Trophoblast cell (in vitro differentiated cells and primary cell): ENCODE results near the gene RASAL3.
"Not testable (repeated sequence)": the region's sequence is repeated elsewhere in the genome, so short reads cannot be mapped to it uniquely, and the experiment has no call there.

Source experiments
- DNase-seq, 2 donors: peaks; one replicate each; pipeline ENCODE4 v3.0.0-alpha.2; 2016
- H2AFZ ChIP-seq: 2 replicates; pipeline ENCODE4 v1.6.1; 2013; ENCODE audit warnings: low read length, moderate library complexity, mild to moderate bottlenecking; ENCODE audit not compliant: insufficient read depth, poor library complexity
- H2AK5ac ChIP-seq: 2 replicates; pipeline ENCODE4 v1.6.1; 2013; ENCODE audit warnings: mild to moderate bottlenecking, low read length
- H2BK120ac ChIP-seq: 2 replicates; pipeline ENCODE4 v1.6.1; 2013; ENCODE audit warnings: low read length, mild to moderate bottlenecking, moderate library complexity; ENCODE audit not compliant: insufficient read depth, poor library complexity
- H2BK12ac ChIP-seq: 2 replicates; pipeline ENCODE4 v1.6.1; 2013; ENCODE audit warnings: mild to moderate bottlenecking, low read length, moderate library complexity
- H2BK5ac ChIP-seq: 2 replicates; pipeline ENCODE4 v1.6.1; 2013; ENCODE audit warnings: low read length, low read depth, moderate library complexity, mild to moderate bottlenecking; ENCODE audit not compliant: poor library complexity
- H3K14ac ChIP-seq: 2 replicates; pipeline ENCODE4 v1.6.1; 2013; ENCODE audit warnings: mild to moderate bottlenecking, low read length
- H3K18ac ChIP-seq: 2 replicates; pipeline ENCODE4 v1.6.1; 2013; ENCODE audit warnings: mild to moderate bottlenecking, low read length
- H3K23ac ChIP-seq: 2 replicates; pipeline ENCODE4 v1.6.1; 2013; ENCODE audit warnings: low read length
- H3K27ac ChIP-seq: 2 replicates; pipeline ENCODE4 v1.5.1; 2013; ENCODE audit warnings: low read depth, mild to moderate bottlenecking, inconsistent platforms, low read length, moderate library complexity
- H3K27me3 ChIP-seq: 2 replicates; pipeline ENCODE4 v1.6.1; 2013; ENCODE audit warnings: inconsistent platforms, mild to moderate bottlenecking, low read length, moderate library complexity; ENCODE audit not compliant: insufficient read depth
- H3K36me3 ChIP-seq, 2 experiments: 1 replicate in 1 of 2; 2 replicates in 1 of 2; pipeline ENCODE4 v1.6.1; 2013; ENCODE audit warnings: low read length in 2 of 2, mild to moderate bottlenecking in 2 of 2, moderate library complexity in 1 of 2; ENCODE audit not compliant: insufficient read depth in 2 of 2, control insufficient read depth in 1 of 2
- H3K4ac ChIP-seq: 2 replicates; pipeline ENCODE4 v1.6.1; 2013; ENCODE audit warnings: low read depth, mild to moderate bottlenecking, low read length, moderate library complexity
- H3K4me1 ChIP-seq, 2 experiments: 1 replicate in 1 of 2; 2 replicates in 1 of 2; pipeline ENCODE4 v1.6.1; 2013; ENCODE audit warnings: low read length in 2 of 2, mild to moderate bottlenecking in 2 of 2, moderate library complexity in 1 of 2; ENCODE audit not compliant: insufficient read depth in 2 of 2, control insufficient read depth in 1 of 2
- H3K4me2 ChIP-seq: 2 replicates; pipeline ENCODE4 v1.6.1; 2013; ENCODE audit warnings: inconsistent platforms, mild to moderate bottlenecking, low read length, moderate library complexity
- H3K4me3 ChIP-seq: 2 replicates; pipeline ENCODE4 v1.5.1; 2013; ENCODE audit warnings: mild to moderate bottlenecking, low read depth, low read length, inconsistent platforms
- H3K79me1 ChIP-seq: one replicate; pipeline ENCODE4 v1.6.1; 2013; ENCODE audit warnings: low read length
- H3K79me2 ChIP-seq: 2 replicates; pipeline ENCODE4 v1.6.1; 2013; ENCODE audit warnings: low read length, mild to moderate bottlenecking; ENCODE audit not compliant: control insufficient read depth, insufficient read depth, poor library complexity
- H3K9ac ChIP-seq: 2 replicates; pipeline ENCODE4 v1.6.1; 2013; ENCODE audit warnings: mild to moderate bottlenecking, low read length
- H3K9me3 ChIP-seq: 2 replicates; pipeline ENCODE4 v1.6.1; 2013; ENCODE audit warnings: low read depth, mild to moderate bottlenecking, control low read depth, inconsistent platforms, low read length; ENCODE audit not compliant: insufficient read depth
- H4K12ac ChIP-seq: 2 replicates; pipeline ENCODE4 v1.6.1; 2013; ENCODE audit warnings: low read depth, mild to moderate bottlenecking, low read length, moderate library complexity
- H4K8ac ChIP-seq: 2 replicates; pipeline ENCODE4 v1.6.1; 2013; ENCODE audit warnings: low read depth, mild to moderate bottlenecking, low read length, moderate library complexity
- H4K91ac ChIP-seq: one replicate; pipeline ENCODE4 v1.6.1; 2013; ENCODE audit warnings: low read depth, mild to moderate bottlenecking, low read length, moderate library complexity
- WGBS: extraction: QIAGEN DNeasy Blood & Tissue Kit; methylation state at CpG from one replicate; pipeline ENCODE4 v1.1.7; 2013; ENCODE audit warnings: missing lambda C conversion rate; ENCODE audit not compliant: insufficient read length, insufficient coverage; ENCODE audit errors: extremely low coverage; 5-methylcytosine and 5-hydroxymethylcytosine counted together

The RASAL3 gene

DNA sequence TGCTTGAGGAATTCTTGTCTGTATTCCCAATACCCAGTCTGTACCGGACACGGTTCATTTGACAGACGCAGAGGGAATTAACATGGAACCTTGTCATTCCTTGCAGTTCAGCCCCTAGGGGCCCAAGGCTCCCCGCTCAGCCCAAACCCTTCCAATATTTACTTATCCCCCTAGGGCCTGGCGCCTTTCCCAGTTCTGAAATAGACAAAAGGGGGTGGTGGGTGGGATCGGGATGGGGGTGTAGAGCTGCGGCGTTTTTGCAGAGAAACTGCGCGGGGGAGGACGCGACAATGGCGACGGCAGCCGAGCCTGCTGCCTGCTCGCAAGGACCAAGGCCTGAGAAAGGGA, 46.1 kb downstream of the RASAL3 start:
- no peaks in the 10 kb centered on the region for H3K27me3 ChIP-seq
- peak overlapping the region; percentile 88 for H3K9ac ChIP-seq
- peak overlapping the region; percentile 73 for H2AK5ac ChIP-seq
- H3K4me3 ChIP-seq = peak overlapping the region; percentile 90
- peak overlapping the region; percentile 82 for H3K4me2 ChIP-seq
- no CpG with 5 or more reads among the region's 16 CpGs for WGBS
- H3K4ac ChIP-seq = peak overlapping the region; percentile 99
- H2AFZ ChIP-seq = peak overlapping the region; percentile 58
- H3K79me1 ChIP-seq = peaks cover 5% of the 10 kb centered on the region
- H3K14ac ChIP-seq = peak overlapping the region; percentile 89
- peak overlapping the region; percentile 70 for H2BK5ac ChIP-seq
- H3K18ac ChIP-seq = peak overlapping the region; percentile 99
- H3K79me2 ChIP-seq = peaks cover 19% of the 10 kb centered on the region
- peak overlapping the region; percentile 90 for H4K91ac ChIP-seq
- H3K9me3 ChIP-seq = peaks cover 2% of the 10 kb centered on the region
- H2BK120ac ChIP-seq = peak overlapping the region; percentile 96
- DNase-seq = peak in 1 of 2 donors; percentile 27
- peak overlapping the region; percentile 60 for H4K12ac ChIP-seq
- peak overlapping the region; percentile 96 for H4K8ac ChIP-seq
- no peak overlapping the region for H3K23ac ChIP-seq
- no peak overlapping the region for H3K27ac ChIP-seq
- H3K4me1 ChIP-seq = peaks cover 7% of the 10 kb centered on the region in 2 experiments
- H2BK12ac ChIP-seq = no peak overlapping the region
- H3K36me3 ChIP-seq = peaks cover 15 to 26% of the 10 kb centered on the region in 2 experiments

DNA sequence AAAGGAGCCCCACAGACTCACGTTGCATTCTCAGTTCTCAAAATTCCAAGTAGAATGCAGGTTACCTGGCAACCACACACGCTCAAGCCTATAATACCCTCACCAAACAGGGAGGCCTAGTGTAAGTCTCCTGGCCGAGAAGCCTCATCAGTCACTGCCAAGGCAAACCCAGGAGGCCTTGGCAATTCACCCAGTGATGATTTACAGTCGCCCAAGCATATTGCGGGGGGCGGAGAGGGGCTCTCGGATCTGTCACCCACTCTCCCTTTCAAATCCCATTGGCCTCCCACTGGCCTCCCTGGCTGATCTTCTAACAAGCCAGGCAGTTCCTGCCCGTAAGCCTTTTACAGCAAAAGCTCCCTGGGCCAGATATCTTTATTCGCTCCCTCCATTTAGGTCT, 46.6 kb downstream of the RASAL3 start:
- Histone ChIP-seq H4K12ac (no peak overlapping the region), H3K9me3 (no peaks in the 10 kb centered on the region), H3K79me2 (peaks cover 21% of the 10 kb centered on the region), H3K79me1 (peaks cover 5% of the 10 kb centered on the region), H3K4me1 (peaks cover 7% of the 10 kb centered on the region in 2 experiments), H2BK12ac (no peak overlapping the region), H3K4ac (peak overlapping the region; percentile 99), H3K27ac (no peak overlapping the region), H2AK5ac (no peak overlapping the region), H3K14ac (no peak overlapping the region), H3K9ac (peak overlapping the region; percentile 70), H3K36me3 (peaks cover 10 to 21% of the 10 kb centered on the region in 2 experiments), H3K27me3 (no peaks in the 10 kb centered on the region), H4K8ac (no peak overlapping the region), H2AFZ (no peak overlapping the region), H2BK5ac (no peak overlapping the region), H3K4me3 (peak overlapping the region; percentile 90), H2BK120ac (no peak overlapping the region), H4K91ac (no peak overlapping the region), H3K23ac (no peak overlapping the region), H3K4me2 (peak overlapping the region; percentile 82), H3K18ac (no peak overlapping the region)
- no CpG with 5 or more reads among the region's 9 CpGs for WGBS
- no peak for DNase-seq

DNA sequence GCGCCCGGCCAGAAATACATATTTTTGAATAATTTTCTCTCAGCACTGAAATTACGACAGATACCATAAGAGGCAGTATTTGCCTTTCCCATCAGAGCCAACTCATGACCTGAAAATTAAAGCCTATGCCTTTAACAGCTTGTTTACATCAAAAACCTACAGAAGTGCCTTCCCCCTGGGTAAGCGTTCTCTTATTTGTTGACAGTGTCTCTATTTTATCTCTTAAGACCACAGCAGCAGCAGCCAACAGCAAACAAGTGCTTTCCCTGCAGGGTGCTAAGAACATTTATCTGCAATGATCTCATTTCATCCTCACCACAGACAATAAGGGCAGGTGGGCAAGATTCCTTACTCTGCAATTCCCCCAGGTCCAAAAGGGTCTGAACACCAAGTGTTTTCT, 51.5 kb downstream of the RASAL3 start:
- Histone ChIP-seq H4K91ac (no peak overlapping the region), H3K9me3 (no peaks in the 10 kb centered on the region), H3K4me2 (no peak overlapping the region), H3K18ac (no peak overlapping the region), H3K36me3 (peaks cover 14 to 24% of the 10 kb centered on the region in 2 experiments), H2BK120ac (no peak overlapping the region), H3K79me2 (peaks cover 14% of the 10 kb centered on the region), H2AFZ (no peak overlapping the region), H3K4me1 (peaks cover 7% of the 10 kb centered on the region in 2 experiments), H4K8ac (no peak overlapping the region), H3K27ac (no peak overlapping the region), H3K27me3 (no peaks in the 10 kb centered on the region), H2BK5ac (no peak overlapping the region), H3K23ac (no peak overlapping the region), H2BK12ac (no peak overlapping the region), H3K79me1 (no peaks in the 10 kb centered on the region), H3K4me3 (no peak overlapping the region), H3K9ac (no peak overlapping the region), H2AK5ac (no peak overlapping the region), H3K4ac (peak overlapping the region; percentile 78), H4K12ac (no peak overlapping the region), H3K14ac (no peak overlapping the region)
- no peak for DNase-seq
- WGBS = no CpG with 5 or more reads among the region's 4 CpGs

GRCh38 chr19:15411351-15411750, 53.0 kb downstream of the RASAL3 start:
- not testable (repeated sequence) for H2AFZ ChIP-seq, DNase-seq, H3K9ac ChIP-seq, H4K91ac ChIP-seq, H3K23ac ChIP-seq, H3K27ac ChIP-seq, H2AK5ac ChIP-seq, H2BK12ac ChIP-seq, H4K8ac ChIP-seq, H3K4me1 ChIP-seq, H2BK120ac ChIP-seq, H3K4me2 ChIP-seq, H3K9me3 ChIP-seq, H2BK5ac ChIP-seq, H3K79me1 ChIP-seq, H3K18ac ChIP-seq, H4K12ac ChIP-seq, H3K27me3 ChIP-seq, H3K4me3 ChIP-seq, H3K14ac ChIP-seq, H3K79me2 ChIP-seq
- peaks cover 19 to 26% of the 10 kb centered on the region in 2 experiments for H3K36me3 ChIP-seq
- WGBS = no CpG with 5 or more reads among the region's 2 CpGs
- peak overlapping the region; percentile 78 for H3K4ac ChIP-seq
